Karpas-422 (cell line): Measurements from ENCODE around the gene AJAP1. TPM values are rescaled to one million over a fixed set of nuclear protein-coding genes. Genes with fewer than 3 reads are reported as not detected.

Experiments
- DNase-seq: peaks from one replicate; pipeline ENCODE4 v3.0.0-alpha.2; 2015
- H2AFZ ChIP-seq: fragments of 200-600 bp; sonication (generic); 2 replicates; pipeline ENCODE4 v1.6.1; 2014; ENCODE audit warnings: antibody characterized with exemption, low read length, mixed read lengths
- H3K27ac ChIP-seq: fragments of 200-600 bp; sonication (generic); 2 replicates; pipeline ENCODE4 v1.5.1; 2014; ENCODE audit warnings: mild to moderate bottlenecking, low read length, moderate library complexity
- H3K27me3 ChIP-seq: fragments of 200-600 bp; sonication (generic); 2 replicates; pipeline ENCODE4 v1.6.1; 2014; ENCODE audit warnings: low read length, mixed read lengths
- H3K36me3 ChIP-seq: fragments of 200-600 bp; sonication (generic); 2 replicates; pipeline ENCODE4 v1.6.1; 2014; ENCODE audit warnings: low read length, mixed read lengths; ENCODE audit not compliant: insufficient read depth
- H3K4me1 ChIP-seq: fragments of 200-600 bp; sonication (generic); 2 replicates; pipeline ENCODE4 v1.6.1; 2014; ENCODE audit warnings: mild to moderate bottlenecking, low read length, mixed read lengths
- H3K4me2 ChIP-seq: fragments of 200-600 bp; sonication (generic); 2 replicates; pipeline ENCODE4 v1.6.1; 2014; ENCODE audit warnings: low read length, low read depth, mild to moderate bottlenecking; ENCODE audit not compliant: poor library complexity, severe bottlenecking
- H3K4me3 ChIP-seq: fragments of 200-600 bp; sonication (generic); 2 replicates; pipeline ENCODE4 v1.5.1; 2014; ENCODE audit warnings: mild to moderate bottlenecking, antibody characterized with exemption, low read length, mixed read lengths
- H3K79me2 ChIP-seq: fragments of 200-600 bp; sonication (generic); 2 replicates; pipeline ENCODE4 v1.6.1; 2014; ENCODE audit warnings: mild to moderate bottlenecking, low read length, mixed read lengths
- H3K9ac ChIP-seq: fragments of 200-600 bp; sonication (generic); 2 replicates; pipeline ENCODE4 v1.6.0; 2014; ENCODE audit warnings: low read length
- H3K9me2 ChIP-seq: fragments of 200-600 bp; sonication (generic), shearing (Covaris generic); replicated peaks from 2 replicates; pipeline ENCODE4 v1.6.0; 2014; ENCODE audit warnings: mild to moderate bottlenecking, low read length, moderate library complexity; ENCODE audit not compliant: insufficient read depth
- H3K9me3 ChIP-seq: fragments of 300-700, 200-600 bp; sonication (generic); 2 replicates; pipeline ENCODE4 v1.6.1; 2014; ENCODE audit warnings: low read length, mixed read lengths
- H4K20me1 ChIP-seq: fragments of 200-600 bp; sonication (generic); 2 replicates; pipeline ENCODE4 v1.6.1; 2014; ENCODE audit warnings: mild to moderate bottlenecking, antibody characterized with exemption, low read length, low read depth; ENCODE audit not compliant: insufficient read depth
- total RNA-seq: library from RNA; depleted of rRNA; stranded (reverse); fragments of >200 nt; shearing (Covaris generic); gene quantifications from 2 replicates; pipeline ENCODE4 v1.2.3, GENCODE V29; 2014; ENCODE audit warnings: low replicate concordance

The AJAP1 gene
- total RNA-seq, 1 experiment from 2014 or later: not detected

GRCh38 chr1:4768553-4768952, 114.1 kb downstream of the AJAP1 start:
- Histone ChIP-seq H3K27ac (no peak overlapping the region), H3K9me3 (no peaks in the 10 kb centered on the region), H3K4me1 (no peaks in the 10 kb centered on the region), H3K27me3 (no peaks in the 10 kb centered on the region), H4K20me1 (no peaks in the 10 kb centered on the region), H3K4me3 (no peak overlapping the region), H3K9ac (no peak overlapping the region), H3K9me2 (no peaks in the 10 kb centered on the region), H3K4me2 (no peak overlapping the region), H2AFZ (no peak overlapping the region), H3K79me2 (no peaks in the 10 kb centered on the region), H3K36me3 (no peaks in the 10 kb centered on the region)
- peak; percentile 47 for DNase-seq

DNA sequence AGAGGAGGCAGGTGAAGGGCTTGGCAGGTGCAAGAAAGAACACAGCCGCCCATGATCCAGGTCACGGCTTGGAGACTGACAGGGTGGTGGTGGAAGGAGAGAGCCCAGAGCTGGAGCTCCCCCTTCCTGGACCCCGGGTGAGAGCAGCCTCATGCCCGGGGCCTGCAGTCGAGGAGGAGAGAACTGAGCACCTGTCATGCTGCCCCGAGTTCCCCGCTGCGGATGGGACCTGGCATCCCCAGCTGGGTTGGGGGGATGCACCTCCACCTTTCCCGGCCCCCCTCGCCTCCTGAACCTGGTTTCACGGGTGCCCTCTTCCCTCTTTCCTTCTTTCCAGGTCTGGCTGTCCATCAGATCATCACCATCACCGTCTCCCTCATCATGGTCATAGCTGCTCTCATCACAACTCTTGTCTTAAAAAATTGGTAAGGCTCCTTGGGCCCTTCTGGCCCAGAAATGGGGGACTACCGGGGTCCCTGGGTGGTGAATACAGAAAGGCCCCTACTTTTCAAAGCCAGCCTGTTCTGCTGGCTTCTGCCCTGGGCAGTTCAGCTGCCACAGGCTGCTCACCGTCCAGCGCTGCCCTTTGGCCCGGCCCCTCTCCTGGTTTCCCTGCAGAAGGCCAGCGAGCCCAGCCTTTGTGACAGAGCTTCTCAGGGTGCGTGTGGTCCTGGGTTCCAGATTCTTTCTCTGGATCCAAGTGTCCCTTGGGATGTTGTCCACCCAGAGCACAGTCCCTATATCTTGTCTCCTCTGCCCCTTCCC, 115.3 kb downstream of the AJAP1 start:
- no peaks in the 10 kb centered on the region for H3K9me2 ChIP-seq
- H4K20me1 ChIP-seq: no peaks in the 10 kb centered on the region
- no peak overlapping the region for H2AFZ ChIP-seq
- no peaks in the 10 kb centered on the region for H3K36me3 ChIP-seq
- H3K9ac ChIP-seq: no peak overlapping the region
- no peak overlapping the region for H3K4me2 ChIP-seq
- H3K27ac ChIP-seq: no peak overlapping the region
- no peak overlapping the region for H3K4me3 ChIP-seq
- H3K27me3 ChIP-seq: no peaks in the 10 kb centered on the region
- no peak for DNase-seq
- no peaks in the 10 kb centered on the region for H3K79me2 ChIP-seq
- no peaks in the 10 kb centered on the region for H3K9me3 ChIP-seq
- no peaks in the 10 kb centered on the region for H3K4me1 ChIP-seq

- no peak for DNase-seq
- no peak overlapping the region for H2AFZ ChIP-seq
- no peaks in the 10 kb centered on the region for H3K79me2 ChIP-seq
- H4K20me1 ChIP-seq: no peaks in the 10 kb centered on the region
- no peak overlapping the region for H3K4me3 ChIP-seq
- H3K4me2 ChIP-seq: no peak overlapping the region
- H3K9me3 ChIP-seq: no peaks in the 10 kb centered on the region
- H3K27me3 ChIP-seq: no peaks in the 10 kb centered on the region
- H3K4me1 ChIP-seq: no peaks in the 10 kb centered on the region
- no peaks in the 10 kb centered on the region for H3K36me3 ChIP-seq
- H3K27ac ChIP-seq: no peak overlapping the region
- no peak overlapping the region for H3K9ac ChIP-seq
- H3K9me2 ChIP-seq: no peaks in the 10 kb centered on the region
These were observed 116.3 kb downstream of the AJAP1 start for GRCh38 chr1:4770713-4771112.

- H3K9me2 ChIP-seq: no peaks in the 10 kb centered on the region
- H3K79me2 ChIP-seq: no peaks in the 10 kb centered on the region
- no peaks in the 10 kb centered on the region for H3K4me1 ChIP-seq
- no peak for DNase-seq
- no peaks in the 10 kb centered on the region for H3K27me3 ChIP-seq
- H3K9ac ChIP-seq: no peak overlapping the region
- no peaks in the 10 kb centered on the region for H3K9me3 ChIP-seq
- H3K36me3 ChIP-seq: no peaks in the 10 kb centered on the region
- no peaks in the 10 kb centered on the region for H4K20me1 ChIP-seq
- H2AFZ ChIP-seq: no peak overlapping the region
- no peak overlapping the region for H3K4me3 ChIP-seq
- H3K27ac ChIP-seq: no peak overlapping the region
- no peak overlapping the region for H3K4me2 ChIP-seq
These were observed 116.9 kb downstream of the AJAP1 start for GRCh38 chr1:4771267-4771666.

DNA sequence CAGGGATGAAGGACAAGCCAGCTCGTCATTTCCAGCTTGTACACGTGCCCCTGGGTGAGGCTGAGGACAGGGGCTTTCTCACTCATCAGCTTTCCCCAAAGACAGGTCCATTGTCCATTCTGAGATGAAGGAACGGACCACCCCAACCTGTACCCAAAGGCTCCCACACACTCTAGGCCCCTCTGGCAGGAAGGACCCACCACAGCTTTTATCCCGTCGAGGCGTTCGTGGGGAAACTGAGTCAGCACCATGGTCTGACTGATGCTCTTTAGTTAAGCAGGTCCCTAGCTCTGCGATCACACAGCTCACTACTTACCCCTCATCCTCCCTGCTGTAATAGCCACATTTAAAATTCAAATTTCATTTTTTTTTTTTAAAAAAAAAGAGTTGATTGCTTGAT, 117.3 kb downstream of the AJAP1 start:
- no peaks in the 10 kb centered on the region for H3K27me3 ChIP-seq

GRCh38 chr1:4772294-4773010, 118.0 kb downstream of the AJAP1 start:
- H3K4me3 ChIP-seq: no peak overlapping the region
- H3K4me1 ChIP-seq: no peaks in the 10 kb centered on the region
- H3K9me2 ChIP-seq: no peaks in the 10 kb centered on the region
- H3K4me2 ChIP-seq: no peak overlapping the region
- no peak for DNase-seq
- no peaks in the 10 kb centered on the region for H3K36me3 ChIP-seq
- no peaks in the 10 kb centered on the region for H3K27me3 ChIP-seq
- H3K9me3 ChIP-seq: no peaks in the 10 kb centered on the region
- no peak overlapping the region for H3K9ac ChIP-seq
- H2AFZ ChIP-seq: no peak overlapping the region
- no peak overlapping the region for H3K27ac ChIP-seq
- no peaks in the 10 kb centered on the region for H4K20me1 ChIP-seq
- H3K79me2 ChIP-seq: no peaks in the 10 kb centered on the region

More for the DNA sequence above, 117.3 kb downstream of the AJAP1 start:
- H3K9me3 ChIP-seq: no peaks in the 10 kb centered on the region
- H3K4me2 ChIP-seq: no peak overlapping the region
- H3K4me3 ChIP-seq: no peak overlapping the region
- H3K79me2 ChIP-seq: no peaks in the 10 kb centered on the region
- H3K9me2 ChIP-seq: no peaks in the 10 kb centered on the region
- H3K27ac ChIP-seq: no peak overlapping the region
- DNase-seq: no peak
- H2AFZ ChIP-seq: no peak overlapping the region
- no peak overlapping the region for H3K9ac ChIP-seq
- H3K4me1 ChIP-seq: no peaks in the 10 kb centered on the region
- no peaks in the 10 kb centered on the region for H3K36me3 ChIP-seq
- no peaks in the 10 kb centered on the region for H4K20me1 ChIP-seq

DNA sequence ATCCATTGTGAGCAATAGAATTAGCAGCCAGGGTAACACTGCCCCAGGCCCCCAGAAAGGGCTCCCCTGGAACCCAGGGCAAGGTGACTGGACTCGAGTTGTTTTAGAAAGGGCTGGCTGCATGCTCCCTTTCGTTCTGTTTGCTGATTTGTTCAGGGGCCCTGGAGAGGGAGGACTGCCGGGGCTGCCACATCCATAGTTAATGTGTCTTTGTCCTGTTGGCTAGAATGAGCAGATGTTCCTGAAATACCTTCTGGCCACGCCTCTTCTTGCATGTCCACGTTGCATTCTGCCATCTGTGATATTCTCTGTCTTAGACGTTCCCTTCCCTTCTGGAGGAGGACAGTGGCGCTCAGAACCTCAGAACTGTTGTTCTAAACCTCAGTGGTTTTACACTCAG, 118.8 kb downstream of the AJAP1 start:
- Histone ChIP-seq H3K27ac (no peak overlapping the region), H3K4me1 (no peaks in the 10 kb centered on the region), H3K9me2 (no peaks in the 10 kb centered on the region), H3K27me3 (no peaks in the 10 kb centered on the region), H3K9ac (no peak overlapping the region), H3K36me3 (no peaks in the 10 kb centered on the region), H3K4me3 (no peak overlapping the region), H4K20me1 (no peaks in the 10 kb centered on the region), H3K9me3 (no peaks in the 10 kb centered on the region), H2AFZ (no peak overlapping the region), H3K79me2 (no peaks in the 10 kb centered on the region), H3K4me2 (no peak overlapping the region)
- DNase-seq: no peak

- Histone ChIP-seq H3K4me3 (no peak overlapping the region), H3K27ac (no peak overlapping the region), H3K36me3 (no peaks in the 10 kb centered on the region), H3K27me3 (no peaks in the 10 kb centered on the region), H4K20me1 (no peaks in the 10 kb centered on the region), H3K4me1 (no peaks in the 10 kb centered on the region; the same call in 1 of the 2 replicates), H3K9me2 (no peaks in the 10 kb centered on the region), H2AFZ (no peak overlapping the region), H3K9me3 (no peaks in the 10 kb centered on the region), H3K79me2 (no peaks in the 10 kb centered on the region), H3K9ac (no peak overlapping the region), H3K4me2 (no peak overlapping the region)
- no peak for DNase-seq
These were observed 121.1 kb downstream of the AJAP1 start for GRCh38 chr1:4775506-4775905.
